GM12878 (cell line): ENCODE data around the gene HRCT1.
"Not testable (repeated sequence)": the region's sequence is repeated elsewhere in the genome, so short reads cannot be mapped to it uniquely, and the experiment has no call there.

ENCODE experiments used
- BRCA1 ChIP-seq: IDR thresholded peaks from 2 replicates; pipeline ENCODE4 v1.6.1; 2011; ENCODE audit warnings: low read depth, low read length, improper control_type of control experiment
- CTCF ChIP-seq, 3 experiments: IDR thresholded peaks in 2 of 3; conservative IDR thresholded peaks in 1 of 3; 2 replicates each; pipeline ENCODE4 v1.5.1; 2011; ENCODE audit warnings: low read depth in 3 of 3, low read length in 3 of 3, mild to moderate bottlenecking in 3 of 3, control low read depth in 2 of 3, moderate library complexity in 2 of 3, inconsistent platforms in 1 of 3, mixed read lengths in 1 of 3; ENCODE audit not compliant: control insufficient read depth in 2 of 3, insufficient read depth in 1 of 3; ENCODE audit errors: extremely low read depth in 1 of 3
- EP300 ChIP-seq, 2 experiments: fragments of 150-350 bp in 1 of 2; IDR thresholded peaks; 2 replicates each; pipeline ENCODE4 v1.6.1; 2011 to 2012; ENCODE audit warnings: low read depth in 2 of 2, low read length in 2 of 2, borderline replicate concordance in 1 of 2, improper control_type of control experiment in 1 of 2, inconsistent platforms in 1 of 2; ENCODE audit not compliant: control insufficient read depth in 1 of 2
- IRF3 ChIP-seq: fragments of 450-650 bp; IDR thresholded peaks from 2 replicates; pipeline ENCODE4 v1.6.1; 2014; ENCODE audit warnings: mild to moderate bottlenecking
- SIX5 ChIP-seq: IDR thresholded peaks from 2 replicates; pipeline ENCODE4 v1.6.1; 2011; ENCODE audit warnings: mild to moderate bottlenecking, low read depth, low read length, moderate library complexity; ENCODE audit not compliant: severe bottlenecking
- USF1 ChIP-seq: IDR thresholded peaks from 2 replicates; pipeline ENCODE4 v1.6.1; 2011; ENCODE audit warnings: borderline replicate concordance, low read depth, mild to moderate bottlenecking, moderate library complexity, mixed read lengths, low read length; ENCODE audit not compliant: insufficient read depth; ENCODE audit errors: extremely low read length

GRCh38 chr9:35934069-35934468 lies 28.1 kb downstream of the HRCT1 start:
- TF ChIP-seq USF1; SIX5; BRCA1; CTCF (IDR thresholded peaks at IDR 0.05 in 2 of 3, conservative IDR thresholded peaks at IDR 0.05 in 1 of 3; ENCODE audit: control insufficient read depth in 2 of 3, extremely low read depth in 1 of 3, insufficient read depth in 1 of 3, low read depth in 3 of 3, low read length in 3 of 3); IRF3; EP300 (IDR thresholded peaks at IDR 0.05; ENCODE audit: borderline replicate concordance in 1 of 2, control insufficient read depth in 1 of 2, low read depth in 2 of 2, low read length in 2 of 2): not testable (repeated sequence)
